GM21447 (cell line): Measurements from ENCODE around the gene MCU.
"Not testable (repeated sequence)": the region's sequence is repeated elsewhere in the genome, so short reads cannot be mapped to it uniquely, and the experiment has no call there.

Source experiments
- ATAC-seq: cut with Tn5 transposase; IDR thresholded peaks from one replicate; pipeline ENCODE4 v1.9.1; 2021; ENCODE audit not compliant: unreplicated experiment

The MCU gene

DNA sequence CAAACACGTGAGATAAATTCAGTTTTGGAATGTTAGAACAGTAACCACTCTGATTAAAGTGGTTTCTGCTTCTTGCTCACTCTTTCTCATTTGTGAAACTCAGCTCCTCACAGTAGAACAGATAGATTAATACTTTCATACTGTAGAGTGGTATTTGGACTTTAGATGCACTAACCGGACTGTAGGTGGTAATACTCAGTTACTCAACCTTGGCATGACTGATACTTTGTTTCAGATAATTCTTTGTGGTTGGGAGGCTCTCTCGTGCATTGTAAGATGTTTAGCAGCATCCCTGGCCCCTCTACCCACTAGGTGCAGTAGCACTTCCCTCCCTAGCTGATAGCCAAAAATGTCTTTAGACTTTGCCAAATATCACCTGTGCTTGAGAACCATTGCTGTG is 37.6 kb downstream of the MCU start:
- peak; percentile 60 for ATAC-seq

DNA sequence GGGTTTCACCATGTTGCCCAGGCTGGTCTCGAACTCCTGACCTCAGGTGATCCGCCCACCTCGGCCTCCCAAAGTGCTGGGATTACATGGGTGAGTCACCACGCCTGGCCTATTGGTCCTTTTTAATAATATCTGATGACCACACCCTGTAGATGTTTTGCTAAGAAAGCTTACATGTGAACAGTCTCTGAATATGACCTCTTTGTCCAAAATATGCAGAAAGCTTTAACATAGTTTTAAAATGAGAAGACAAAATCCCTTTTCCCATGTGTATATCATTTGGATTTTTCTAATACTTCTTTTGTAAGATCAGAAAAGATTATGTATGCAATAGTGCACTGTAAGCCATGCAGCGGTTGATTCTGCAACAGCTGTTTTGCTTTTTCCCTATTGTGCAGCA is 38.5 kb downstream of the MCU start:
- ATAC-seq = no peak

DNA sequence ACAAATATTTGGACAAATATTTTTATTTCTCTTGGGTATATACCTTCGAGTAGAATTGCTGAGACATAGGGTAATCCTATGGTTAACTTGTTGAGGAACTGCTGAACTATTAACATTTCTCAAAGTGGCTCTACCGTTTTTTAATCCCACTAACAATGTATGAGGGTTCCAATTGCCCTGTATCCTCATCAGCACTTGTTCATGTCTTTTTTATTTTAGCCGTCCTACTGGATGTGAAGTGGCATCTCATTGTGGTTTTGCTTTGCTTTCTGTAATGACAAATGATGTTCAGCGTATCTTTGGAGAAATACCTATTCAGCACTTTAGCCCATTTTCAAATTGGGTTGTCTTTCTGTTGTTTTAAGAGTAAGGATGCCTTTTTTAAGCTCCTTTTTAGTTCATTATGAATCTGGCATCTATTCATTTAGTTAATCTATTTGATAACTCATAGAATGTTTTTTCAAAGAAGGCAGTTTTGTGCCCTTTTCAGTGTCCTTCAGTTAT is 40.0 kb downstream of the MCU start:
- no peak for ATAC-seq

DNA sequence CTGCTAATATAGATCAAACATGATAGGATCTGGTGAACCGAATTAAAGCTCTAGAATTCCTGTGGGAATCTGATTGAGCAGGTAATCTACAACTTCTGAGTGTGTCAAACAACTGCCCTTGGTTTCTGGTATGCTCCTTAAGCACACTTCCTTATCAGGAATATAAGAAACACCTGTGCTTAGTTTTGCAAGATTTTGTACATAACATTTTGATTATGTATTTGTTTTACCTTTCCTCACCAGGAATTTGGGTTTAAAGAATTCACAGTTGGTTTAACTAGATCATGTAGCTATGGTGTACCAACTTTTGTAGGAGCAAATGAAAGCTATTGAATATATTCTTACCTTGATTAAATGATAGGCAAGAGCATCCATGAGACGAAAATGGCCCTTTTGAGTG is 40.6 kb downstream of the MCU start:
- no peak for ATAC-seq

DNA sequence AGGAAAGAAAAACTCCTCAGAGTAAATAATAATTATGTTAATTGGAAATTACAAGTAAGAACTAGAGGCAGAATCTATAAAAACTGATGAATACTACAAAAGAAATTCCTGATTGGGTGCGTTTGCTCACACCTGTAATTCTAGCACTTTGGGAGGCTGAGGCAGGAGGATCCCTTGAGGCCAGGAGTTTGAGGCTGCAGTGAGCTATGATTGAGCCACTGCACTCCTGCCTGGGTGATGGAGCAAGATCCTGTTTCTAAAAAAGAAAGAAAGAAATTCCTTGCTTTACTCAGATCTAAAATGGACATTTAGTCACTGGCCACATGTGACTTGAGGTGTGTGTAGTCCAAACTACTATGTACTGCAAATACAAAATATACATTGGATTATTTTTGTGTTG is 42.0 kb downstream of the MCU start:
- ATAC-seq = no peak

DNA sequence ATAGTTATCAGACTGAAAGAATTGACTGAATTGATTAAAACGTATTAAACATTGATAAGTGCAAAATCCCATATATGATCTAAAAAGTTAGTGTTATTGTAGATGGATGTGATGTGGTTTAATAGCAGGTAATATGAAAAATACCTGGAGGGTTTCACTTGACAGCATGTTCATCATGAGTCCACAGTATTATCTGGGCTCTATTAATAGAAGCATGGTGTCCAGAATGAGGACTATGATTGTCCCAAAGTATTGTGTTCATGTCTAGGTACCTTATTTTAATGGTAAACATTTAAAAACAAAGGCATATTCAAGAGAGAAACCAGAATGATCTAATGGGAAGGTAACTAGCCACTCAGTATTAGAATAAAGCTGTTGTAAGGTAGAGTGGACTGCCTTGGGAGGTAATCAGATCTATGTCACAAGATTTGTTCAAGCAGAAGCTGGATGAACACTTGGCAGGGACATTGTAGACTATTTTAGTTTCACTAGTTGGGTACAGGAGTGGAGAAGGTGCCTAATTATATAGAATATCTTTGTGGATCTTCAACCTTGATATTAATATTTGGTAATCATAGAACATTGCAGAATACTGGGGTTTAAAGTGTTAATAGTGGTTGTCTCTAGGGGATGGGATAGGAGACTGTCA is 43.5 kb downstream of the MCU start:
- ATAC-seq = no peak

DNA sequence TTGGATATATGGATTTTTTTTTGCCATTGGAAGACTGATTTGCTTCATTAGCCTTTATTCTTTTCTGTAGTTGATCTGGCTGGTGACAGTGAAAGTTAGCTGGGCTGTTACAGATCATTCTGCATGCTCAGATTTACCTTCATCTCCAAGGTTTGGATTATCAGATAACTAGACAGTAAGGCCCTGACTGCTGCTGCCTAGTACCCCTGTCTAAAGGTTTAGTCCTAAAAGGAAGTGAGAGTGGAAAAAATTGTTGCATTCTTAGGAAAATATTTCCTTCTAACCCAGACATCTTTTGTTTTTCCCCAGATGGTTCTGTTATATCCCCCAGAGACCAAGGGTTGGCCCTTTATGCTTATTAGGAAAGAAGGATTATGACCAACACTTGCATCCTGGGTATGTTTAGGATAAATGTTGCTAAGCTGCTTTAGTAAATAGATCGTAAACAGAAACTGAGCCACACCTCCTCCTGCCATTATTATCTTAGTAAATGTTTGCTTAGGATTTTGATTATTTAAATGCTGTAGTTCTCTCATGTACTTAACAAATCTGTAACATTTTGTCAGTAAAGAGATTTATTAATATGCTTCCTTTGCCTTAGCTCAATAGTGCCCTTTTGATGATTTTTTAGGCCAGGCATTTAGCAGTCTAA is 44.4 kb downstream of the MCU start:
- ATAC-seq = no peak

DNA sequence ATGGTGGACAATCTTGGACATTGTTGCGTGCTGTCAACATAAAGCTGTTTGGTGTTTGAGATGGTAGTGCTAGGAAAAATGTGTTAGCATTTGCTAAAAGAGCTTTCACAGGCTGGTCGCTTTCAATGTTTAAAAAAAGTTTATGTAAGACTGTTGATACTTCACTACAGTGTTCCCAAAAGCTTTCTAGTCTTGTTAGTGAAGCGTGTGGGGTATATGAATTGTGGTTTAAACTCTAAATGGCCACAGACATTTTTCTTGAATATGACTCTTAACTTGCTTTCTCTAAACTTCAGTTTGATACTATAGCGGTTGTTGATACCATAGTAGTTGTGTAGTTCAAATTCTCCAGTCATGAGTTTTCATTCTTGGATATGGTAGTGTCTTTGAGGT is 44.9 kb downstream of the MCU start:
- ATAC-seq = no peak

DNA sequence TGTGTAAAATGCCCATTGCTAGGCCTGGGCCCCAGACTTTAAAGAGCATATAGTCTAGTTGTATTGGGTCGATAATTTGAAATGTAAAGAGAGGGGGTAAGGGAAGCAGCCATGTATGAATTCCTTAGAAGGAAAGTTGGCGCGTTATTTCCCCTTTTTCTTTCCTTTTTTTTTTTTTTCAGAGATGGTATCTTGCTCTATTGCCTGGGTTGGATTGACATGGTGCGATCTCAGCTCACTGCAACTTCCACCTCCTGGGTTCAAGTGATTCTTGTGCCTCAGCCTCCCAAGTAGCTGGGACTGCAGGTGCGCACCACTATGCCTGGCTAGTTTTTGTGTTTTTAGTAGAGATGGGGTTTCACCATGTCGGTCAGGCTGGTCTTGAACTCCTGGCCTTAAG is 45.4 kb downstream of the MCU start:
- ATAC-seq = not testable (repeated sequence)

DNA sequence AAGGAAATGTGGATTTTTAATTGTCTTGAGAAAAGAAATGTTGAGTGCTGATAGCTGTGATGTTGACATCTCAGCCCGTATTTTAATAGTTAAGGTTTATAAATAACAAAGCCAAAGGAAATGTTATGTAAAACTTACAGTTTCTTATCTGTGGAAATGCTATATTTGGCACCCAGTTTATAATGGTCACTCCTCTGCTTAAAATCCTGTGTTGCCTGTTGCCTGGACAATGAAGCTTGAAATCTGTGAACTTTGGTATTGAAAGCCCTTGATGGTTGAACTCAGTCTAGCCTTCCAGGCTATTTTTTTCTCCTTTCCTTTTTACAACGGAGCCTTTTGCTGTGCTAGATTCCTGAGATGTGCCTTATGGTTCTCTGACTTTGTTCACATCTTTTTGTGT is 46.5 kb downstream of the MCU start:
- no peak for ATAC-seq

DNA sequence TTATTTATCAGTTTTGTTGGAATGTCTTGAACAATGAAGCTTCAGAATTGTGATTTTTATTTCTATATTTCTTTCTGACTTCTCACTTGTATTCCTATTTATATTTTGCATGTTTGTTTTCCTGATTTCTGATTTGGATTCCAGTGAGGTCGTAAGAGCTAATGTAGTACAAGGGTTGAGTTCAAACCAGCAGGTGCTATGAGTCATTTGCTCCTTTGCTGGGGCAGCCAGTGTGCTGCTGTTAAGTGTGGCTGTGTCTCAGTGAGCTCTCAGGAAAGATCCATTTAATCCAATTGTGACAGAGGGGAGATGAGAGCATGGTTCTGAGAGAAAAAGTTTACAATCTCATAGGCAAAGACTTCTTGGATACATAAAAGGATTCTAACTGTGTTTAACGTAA is 48.6 kb downstream of the MCU start:
- ATAC-seq = no peak

DNA sequence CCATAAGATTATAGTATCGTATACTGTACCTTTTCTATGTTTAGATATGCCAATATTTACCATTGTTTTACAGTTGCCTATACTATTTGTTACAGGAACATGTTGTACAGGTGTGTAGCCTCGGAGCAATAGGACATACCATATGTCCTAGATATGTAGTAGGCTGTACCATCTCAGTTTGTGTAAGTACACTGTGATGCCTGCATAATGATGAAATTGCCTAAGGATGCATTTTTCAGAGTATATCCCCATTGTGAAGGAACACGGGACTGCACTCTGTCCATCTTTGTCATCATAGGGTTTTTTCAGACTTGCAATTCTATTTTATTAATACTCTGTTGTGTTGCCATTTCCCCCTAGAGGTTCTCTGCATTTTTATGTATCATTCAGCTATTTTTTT is 50.1 kb downstream of the MCU start:
- ATAC-seq = no peak

DNA sequence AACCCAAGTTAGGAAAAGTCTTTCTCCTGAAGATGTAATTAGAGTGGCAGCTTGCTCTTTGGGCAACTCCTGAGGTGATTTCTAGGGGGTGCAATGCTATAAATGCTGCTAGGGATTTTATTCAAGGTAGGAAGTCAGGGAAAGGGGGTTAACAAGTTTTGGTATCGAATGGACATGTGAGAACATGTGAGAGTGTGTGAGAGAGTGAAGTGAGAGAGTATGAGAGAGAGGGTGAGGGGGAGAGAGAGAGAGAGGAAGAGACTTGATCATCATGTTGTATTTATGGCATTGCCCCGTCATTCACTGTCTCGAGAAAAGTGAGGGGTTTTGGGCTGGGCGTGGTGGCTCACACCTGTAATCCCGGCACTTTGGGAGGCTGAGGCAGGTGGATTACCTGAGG is 50.9 kb downstream of the MCU start:
- ATAC-seq = no peak

DNA sequence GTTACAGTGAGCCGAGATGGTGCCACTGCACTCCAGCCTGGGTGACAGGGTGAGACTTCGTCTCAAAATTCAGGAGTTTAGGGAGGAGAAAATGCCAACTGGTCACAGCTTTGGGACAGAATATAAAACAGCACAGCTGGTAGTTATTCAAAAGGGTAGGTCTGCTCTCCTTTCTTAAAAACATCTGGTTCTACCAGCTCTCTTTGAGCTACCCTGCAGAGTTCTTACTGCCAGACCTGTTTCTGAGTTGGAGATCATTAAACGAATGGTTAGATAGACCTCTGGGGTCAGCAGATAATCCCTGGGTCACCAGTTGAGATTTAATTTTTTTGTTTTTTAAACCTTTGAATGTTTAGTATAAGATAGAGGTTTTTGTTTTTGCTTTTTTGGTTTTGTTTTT is 52.6 kb downstream of the MCU start:
- no peak for ATAC-seq

DNA sequence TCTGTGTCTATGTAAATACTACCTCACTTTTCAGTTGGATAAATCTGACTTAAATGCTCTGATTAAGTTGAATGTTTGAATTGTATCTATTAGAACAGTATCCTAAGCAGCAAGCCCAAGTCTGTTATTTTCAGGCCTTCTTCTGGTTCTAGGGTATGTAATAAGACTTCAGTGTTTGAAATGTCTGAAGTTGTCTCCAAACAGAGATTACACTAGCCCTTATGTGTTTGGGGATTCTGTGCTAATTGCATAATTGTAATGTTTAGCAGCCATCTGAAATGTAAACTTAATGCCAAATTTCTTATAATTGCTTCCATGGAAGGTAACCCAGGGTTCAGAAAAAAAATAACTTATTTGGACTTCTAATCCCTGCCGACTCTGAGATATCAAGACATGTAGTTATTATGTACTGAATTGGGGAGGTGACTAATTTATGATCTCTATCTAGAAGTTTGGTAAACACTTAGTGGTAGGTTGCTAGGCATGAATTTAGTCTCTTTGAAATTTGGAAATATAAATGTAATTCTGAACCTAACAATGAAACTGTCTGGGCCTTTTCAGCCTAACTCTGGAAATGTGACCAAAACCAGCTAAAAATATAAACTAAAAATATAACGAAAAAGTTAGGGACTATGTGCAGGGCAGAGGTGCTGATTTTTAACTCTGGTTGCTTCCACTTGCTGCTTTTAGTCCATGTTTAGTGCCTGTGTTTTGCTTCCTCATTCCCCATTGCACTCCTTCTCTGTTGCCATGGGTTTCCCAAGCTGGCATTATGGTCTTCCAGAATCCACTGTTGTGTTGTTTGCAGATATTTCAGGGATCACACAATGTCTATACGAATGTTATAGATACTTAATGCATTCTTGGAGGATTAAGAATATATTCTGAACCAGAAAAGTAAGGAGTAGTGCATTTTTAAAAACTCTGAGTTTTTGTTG is 54.8 kb downstream of the MCU start:
- no peak for ATAC-seq

DNA sequence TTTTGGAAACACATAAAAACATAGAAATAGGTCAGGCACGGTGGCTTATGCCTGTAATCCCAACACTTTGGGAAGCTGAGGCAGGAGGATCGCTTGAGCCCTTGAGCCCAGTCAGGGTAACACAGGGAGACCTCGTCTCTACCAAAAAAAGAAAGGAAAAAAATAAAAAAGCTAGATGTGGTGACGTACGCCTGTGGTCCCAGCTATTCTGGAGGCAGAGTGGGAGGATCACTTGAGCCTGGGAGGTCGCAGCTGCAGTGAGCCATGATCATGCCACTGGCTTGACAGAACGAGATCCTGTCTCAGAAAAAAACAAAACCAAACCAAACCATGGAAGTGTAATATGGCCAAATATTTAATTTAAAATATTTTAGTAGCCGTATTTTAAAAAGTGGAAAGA is 55.6 kb downstream of the MCU start:
- ATAC-seq = no peak

DNA sequence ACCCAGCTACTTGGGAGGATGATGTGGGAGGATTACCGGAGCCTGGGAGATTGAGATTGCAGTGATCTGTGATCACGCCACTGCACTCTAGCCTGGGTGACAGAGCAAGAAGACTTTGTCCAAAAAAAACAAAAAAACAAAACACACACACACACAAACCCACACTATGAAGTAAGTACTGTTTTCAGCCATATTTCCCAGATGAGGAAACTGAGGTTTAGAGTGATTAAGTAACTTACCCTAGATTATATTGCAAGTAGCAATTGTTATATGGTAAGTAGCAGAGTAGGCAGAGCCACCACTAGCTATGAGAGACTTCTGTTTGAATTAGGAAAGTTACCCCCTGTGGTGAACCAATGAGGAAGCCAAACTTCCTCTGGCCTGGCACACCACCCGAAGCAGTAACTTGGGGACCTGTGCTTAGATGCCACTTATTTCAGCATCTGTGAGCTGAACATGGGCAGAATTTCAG is 61.9 kb downstream of the MCU start:
- ATAC-seq = no peak

DNA sequence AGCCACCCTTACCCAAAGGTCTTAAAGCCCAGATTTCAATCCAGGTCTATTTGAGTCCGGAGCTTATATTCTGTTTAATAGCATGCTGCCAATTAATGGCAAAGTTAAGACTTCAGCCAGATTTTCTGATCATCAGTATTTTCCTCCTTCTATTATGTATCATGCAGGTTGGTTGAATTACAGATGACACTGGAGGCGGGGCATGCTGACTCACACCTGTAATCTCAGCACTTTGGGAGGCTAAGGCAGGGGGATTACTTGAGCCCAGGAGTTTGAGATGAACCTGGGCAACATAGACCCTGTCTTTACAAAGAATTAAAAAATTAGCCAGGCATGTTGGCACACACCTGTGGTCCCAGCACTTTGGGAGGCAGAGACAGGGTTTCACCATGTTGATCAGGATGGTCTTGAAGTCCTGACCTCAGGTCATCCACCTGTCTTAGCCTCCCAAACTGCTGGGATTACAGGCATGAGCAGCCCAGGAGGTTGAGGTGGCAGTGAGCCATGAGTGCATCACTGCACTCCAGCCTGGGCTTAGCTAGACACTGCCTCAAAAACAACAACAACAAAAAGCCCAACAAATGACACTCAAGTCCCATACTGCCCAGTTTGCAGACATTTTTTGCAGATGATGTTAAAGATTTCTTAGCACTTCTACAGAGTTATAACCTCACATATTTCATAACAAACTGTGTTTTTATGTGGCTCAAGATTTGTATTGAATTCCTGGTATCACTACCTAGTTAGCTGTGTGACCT is 62.5 kb downstream of the MCU start:
- no peak for ATAC-seq

DNA sequence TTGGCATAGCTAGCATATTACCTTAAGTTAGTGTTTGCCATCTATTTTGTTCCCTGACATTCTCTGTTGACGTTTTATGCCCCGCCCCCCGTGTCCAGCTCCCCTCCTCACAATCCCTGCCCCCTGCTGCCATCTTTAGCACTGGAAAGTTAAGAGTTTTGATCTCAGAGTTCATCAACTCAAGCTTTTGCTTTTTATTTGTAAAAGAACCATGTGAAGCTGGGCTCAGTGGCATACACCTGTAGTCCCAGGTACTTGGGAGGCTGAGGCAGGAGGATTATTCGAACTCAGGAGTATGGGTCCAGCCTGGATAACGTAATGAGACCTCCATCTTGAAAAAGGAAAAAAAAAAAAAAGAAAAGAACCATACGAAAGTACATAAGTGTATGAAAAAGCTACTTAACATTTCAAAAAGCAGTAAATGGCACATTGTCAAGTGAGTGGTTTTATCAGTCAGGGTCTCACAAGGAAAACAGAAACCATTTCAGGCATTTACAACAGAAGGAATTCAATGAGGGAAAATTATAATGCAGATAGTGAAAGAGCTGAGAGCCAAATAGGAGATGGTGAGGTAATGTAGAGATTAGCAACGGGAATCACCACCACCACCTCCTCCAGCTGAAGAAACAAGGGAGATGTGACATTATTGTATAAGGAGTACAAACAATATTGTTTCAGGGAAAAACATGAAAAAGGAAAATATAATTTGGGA is 64.9 kb downstream of the MCU start:
- ATAC-seq = no peak

DNA sequence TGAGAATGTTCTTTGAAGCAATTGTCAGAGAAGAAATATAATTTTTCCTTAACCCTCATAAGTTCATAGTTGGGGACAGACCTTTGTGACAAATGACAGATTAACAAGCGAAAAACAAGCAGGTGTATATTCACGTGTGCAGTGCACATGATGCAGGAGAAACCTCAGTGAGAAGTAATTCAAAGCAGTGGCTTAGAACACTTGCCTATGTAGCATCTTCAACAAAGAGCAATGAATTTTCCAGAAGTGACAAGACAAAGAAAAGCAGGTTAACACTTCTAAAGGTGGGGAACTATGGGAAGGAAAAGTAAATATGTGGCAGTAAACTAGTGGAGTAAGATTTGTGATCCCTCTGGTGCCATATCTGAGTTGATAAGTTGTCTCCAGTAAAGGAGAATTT is 65.8 kb downstream of the MCU start:
- no peak for ATAC-seq
